Measurements from ENCODE around the gene PPIP5K1.
"Not testable (repeated sequence)": the region's sequence is repeated elsewhere in the genome, so short reads cannot be mapped to it uniquely, and the experiment has no call there.

The PPIP5K1 gene

GRCh38 chr15:43541785-43542184 is 48.2 kb downstream of the PPIP5K1 start:
- no peak overlapping the region for H3K27ac ChIP-seq (ENCODE audit: poor library complexity, severe bottlenecking)
- H3K36me3 ChIP-seq (ENCODE audit: low read depth), result peaks cover 16% of the 10 kb centered on the region
- no peaks in the 10 kb centered on the region for H3K27me3 ChIP-seq (ENCODE audit: insufficient read depth, poor library complexity, severe bottlenecking)
- H3K4me1 ChIP-seq (ENCODE audit: insufficient read depth, poor library complexity, severe bottlenecking), result no peaks in the 10 kb centered on the region
- H3K4me3 ChIP-seq (ENCODE audit: severe bottlenecking), result no peak overlapping the region
- no peaks in the 10 kb centered on the region for H3K9me3 ChIP-seq (ENCODE audit: severe bottlenecking)
- no peak for DNase-seq (ENCODE audit: low spot score)
- ATAC-seq (ENCODE audit: low read depth), result no peak
- no peak for TF ChIP-seq CTCF (IDR thresholded peaks at IDR 0.05; ENCODE audit: poor library complexity, severe bottlenecking)

- Histone ChIP-seq H3K36me3 (ENCODE audit: low read depth) (peaks cover 22% of the 10 kb centered on the region), H3K27ac (ENCODE audit: poor library complexity, severe bottlenecking) (no peak overlapping the region), H3K9me3 (ENCODE audit: severe bottlenecking) (no peaks in the 10 kb centered on the region), H3K4me1 (ENCODE audit: insufficient read depth, poor library complexity, severe bottlenecking) (no peaks in the 10 kb centered on the region), H3K4me3 (ENCODE audit: severe bottlenecking) (no peak overlapping the region), H3K27me3 (ENCODE audit: insufficient read depth, poor library complexity, severe bottlenecking) (no peaks in the 10 kb centered on the region)
- no peak for TF ChIP-seq CTCF (IDR thresholded peaks at IDR 0.05; ENCODE audit: poor library complexity, severe bottlenecking)
- DNase-seq (ENCODE audit: low spot score) (no peak), ATAC-seq (ENCODE audit: low read depth) (no peak)
Measured at GRCh38 chr15:43538091-43538490, 51.9 kb downstream of the PPIP5K1 start.

DNA sequence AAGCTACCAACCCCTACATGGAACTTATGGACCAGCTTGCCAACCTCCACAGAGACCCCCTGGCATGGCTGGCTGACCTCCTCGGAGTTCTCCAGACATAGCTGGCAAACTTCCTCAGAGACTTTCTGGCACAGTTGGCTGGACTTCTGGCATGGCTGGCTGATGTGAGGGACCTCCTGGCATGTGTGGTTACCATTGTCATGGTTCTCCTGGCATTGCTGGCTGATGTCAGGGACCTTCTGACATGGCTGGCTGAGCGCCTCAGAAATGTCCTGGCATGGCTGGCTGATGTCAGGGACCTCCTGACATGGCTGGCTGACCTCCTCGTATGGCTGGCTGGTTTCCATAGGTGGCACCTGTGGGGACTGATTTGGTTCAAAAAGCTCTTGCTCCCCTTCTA is 55.1 kb downstream of the PPIP5K1 start:
- H3K36me3 ChIP-seq (ENCODE audit: low read depth), result peaks cover 22% of the 10 kb centered on the region
- DNase-seq (ENCODE audit: low spot score), result no peak
- ATAC-seq (ENCODE audit: low read depth), result no peak
- no peaks in the 10 kb centered on the region for H3K4me1 ChIP-seq (ENCODE audit: insufficient read depth, poor library complexity, severe bottlenecking)
- H3K9me3 ChIP-seq (ENCODE audit: severe bottlenecking), result no peaks in the 10 kb centered on the region
- no peaks in the 10 kb centered on the region for H3K27me3 ChIP-seq (ENCODE audit: insufficient read depth, poor library complexity, severe bottlenecking)
- TF ChIP-seq CTCF (IDR thresholded peaks at IDR 0.05; ENCODE audit: poor library complexity, severe bottlenecking), result no peak
- H3K27ac ChIP-seq (ENCODE audit: poor library complexity, severe bottlenecking), result no peak overlapping the region
- no peak overlapping the region for H3K4me3 ChIP-seq (ENCODE audit: severe bottlenecking)

DNA sequence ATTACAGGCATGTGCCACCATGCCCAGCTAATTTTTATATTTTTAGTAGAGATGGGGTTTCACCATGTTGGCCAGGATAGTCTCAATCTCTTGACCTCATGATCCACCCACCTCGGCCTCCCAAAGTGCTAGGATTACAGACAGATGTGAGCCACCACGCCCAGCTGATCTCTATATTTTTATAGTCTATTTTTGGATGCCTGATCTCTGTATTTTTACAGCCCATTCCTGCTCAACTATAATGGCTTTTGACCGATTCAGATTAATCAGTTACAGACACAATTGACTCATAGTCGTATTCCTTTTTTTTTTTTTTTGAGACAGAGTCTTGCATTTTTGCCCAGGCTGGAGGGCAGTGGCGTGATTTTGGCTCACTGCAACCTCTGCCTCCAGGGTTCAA is 57.2 kb downstream of the PPIP5K1 start:
- peaks cover 15% of the 10 kb centered on the region for H3K36me3 ChIP-seq (ENCODE audit: low read depth)
- not testable (repeated sequence) for ATAC-seq (ENCODE audit: low read depth); H3K4me1 ChIP-seq (ENCODE audit: insufficient read depth, poor library complexity, severe bottlenecking); H3K27ac ChIP-seq (ENCODE audit: poor library complexity, severe bottlenecking); H3K27me3 ChIP-seq (ENCODE audit: insufficient read depth, poor library complexity, severe bottlenecking); H3K4me3 ChIP-seq (ENCODE audit: severe bottlenecking); DNase-seq (ENCODE audit: low spot score); H3K9me3 ChIP-seq (ENCODE audit: severe bottlenecking)

DNA sequence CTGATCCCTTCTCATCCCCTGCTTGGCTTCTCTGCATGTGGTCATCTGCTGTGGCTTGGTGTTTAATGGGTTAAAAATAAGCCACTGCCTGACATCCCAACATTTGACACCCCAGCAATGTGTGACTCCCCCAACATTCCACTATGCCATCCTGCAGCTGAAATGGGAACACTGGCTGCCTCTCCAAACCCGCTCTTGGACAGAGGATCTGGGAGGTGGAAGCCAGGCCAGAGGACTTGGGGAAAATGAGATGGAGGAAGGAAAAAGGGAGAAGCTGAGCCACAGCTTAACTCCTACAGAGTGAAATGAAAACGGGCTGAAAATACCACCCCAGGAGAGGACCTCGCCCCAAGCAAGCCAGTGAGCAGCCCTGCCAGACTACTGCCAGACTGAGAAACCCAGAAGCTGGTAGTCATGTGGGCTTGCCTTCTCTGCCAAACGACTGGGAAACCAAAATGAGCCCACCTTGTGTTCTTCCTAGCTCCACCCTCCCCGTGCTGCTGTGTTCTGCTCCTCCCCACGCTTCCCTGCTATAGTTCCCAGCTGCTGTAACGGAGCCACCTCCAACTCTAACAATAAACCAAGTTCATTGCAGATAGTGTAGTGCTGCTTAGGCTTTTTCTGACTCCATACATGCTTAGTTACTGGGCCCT is 58.9 kb downstream of the PPIP5K1 start:
- peaks cover 13% of the 10 kb centered on the region for H3K36me3 ChIP-seq (ENCODE audit: low read depth)
- TF ChIP-seq CTCF (IDR thresholded peaks at IDR 0.05; ENCODE audit: poor library complexity, severe bottlenecking), result no peak
- no peaks in the 10 kb centered on the region for H3K27me3 ChIP-seq (ENCODE audit: insufficient read depth, poor library complexity, severe bottlenecking)
- H3K4me1 ChIP-seq (ENCODE audit: insufficient read depth, poor library complexity, severe bottlenecking), result no peaks in the 10 kb centered on the region
- no peak overlapping the region for H3K27ac ChIP-seq (ENCODE audit: poor library complexity, severe bottlenecking)
- H3K4me3 ChIP-seq (ENCODE audit: severe bottlenecking), result no peak overlapping the region
- DNase-seq (ENCODE audit: low spot score), result no peak
- no peak for ATAC-seq (ENCODE audit: low read depth)
- H3K9me3 ChIP-seq (ENCODE audit: severe bottlenecking), result no peaks in the 10 kb centered on the region
